Smooth muscle cell (in vitro differentiated cells): ENCODE measurements around the gene TBC1D10A. TPM values are rescaled to one million over a fixed set of nuclear protein-coding genes. Genes with fewer than 3 reads are reported as not detected.

ENCODE experiments used
- DNase-seq: peaks from one replicate; lab custom pipeline; 2025; ENCODE audit not compliant: unreplicated experiment; lab: John Stamatoyannopoulos, UW
- H2AFZ ChIP-seq: fragments of 200-600 bp; sonication (generic); 2 replicates; pipeline ENCODE4 v1.6.0; 2016; ENCODE audit warnings: antibody characterized with exemption, low read depth, mild to moderate bottlenecking
- H3F3A ChIP-seq: fragments of 200-600 bp; sonication (generic); 2 replicates; pipeline ENCODE4 v1.6.0; 2017; ENCODE audit warnings: antibody characterized with exemption, low read depth
- H3K27ac ChIP-seq: fragments of 200-600 bp; sonication (generic); 2 replicates; pipeline ENCODE4 v1.5.1; 2016; ENCODE audit warnings: low read depth, mild to moderate bottlenecking
- H3K27me3 ChIP-seq: fragments of 200-600 bp; sonication (generic); 2 replicates; pipeline ENCODE4 v1.6.1; 2016; ENCODE audit warnings: low read depth, mild to moderate bottlenecking
- H3K36me3 ChIP-seq: fragments of 200-600 bp; sonication (generic); 2 replicates; pipeline ENCODE4 v1.5.1; 2016; ENCODE audit warnings: low read depth
- H3K4me1 ChIP-seq: fragments of 200-600 bp; sonication (generic); 2 replicates; pipeline ENCODE4 v1.5.1; 2016; ENCODE audit warnings: low read depth
- H3K4me2 ChIP-seq: fragments of 200-600 bp; sonication (generic); 2 replicates; pipeline ENCODE4 v1.6.0; 2016; ENCODE audit warnings: mild to moderate bottlenecking
- H3K4me3 ChIP-seq: fragments of 200-600 bp; sonication (generic); 2 replicates; pipeline ENCODE4 v1.5.1; 2016; ENCODE audit warnings: mild to moderate bottlenecking
- H3K79me2 ChIP-seq: fragments of 200-600 bp; sonication (generic); 2 replicates; pipeline ENCODE4 v1.6.0; 2016; ENCODE audit warnings: low read depth, mild to moderate bottlenecking
- H3K9ac ChIP-seq: fragments of 200-600 bp; sonication (generic); 2 replicates; pipeline ENCODE4 v1.6.0; 2016; ENCODE audit warnings: low read depth
- H3K9me3 ChIP-seq: fragments of 200-600 bp; sonication (generic); replicated peaks from 2 replicates; pipeline ENCODE4 v1.5.1; 2016; ENCODE audit warnings: low read depth
- H4K20me1 ChIP-seq: fragments of 200-600 bp; sonication (generic); 2 replicates; pipeline ENCODE4 v1.6.0; 2016; ENCODE audit warnings: low read depth
- CTCF ChIP-seq: fragments of 200-600 bp; sonication (generic); IDR thresholded peaks from 2 replicates; pipeline ENCODE4 v1.5.1; 2017; ENCODE audit warnings: borderline replicate concordance, mild to moderate bottlenecking, antibody characterized with exemption; ENCODE audit not compliant: insufficient read depth, poor library complexity, severe bottlenecking
- WGBS: methylation state at CpG from one replicate; pipeline ENCODE4 v1.1.7; 2016; ENCODE audit warnings: low lambda C conversion rate; 5-methylcytosine and 5-hydroxymethylcytosine counted together
- polyA plus RNA-seq: library from polyadenylated mRNA; unstranded; fragments of >200 nt; fragmentation: Nextera tagmentation; extraction: Ambion mirVana; gene quantifications from 2 replicates; pipeline ENCODE4 v1.2.1, GENCODE V29; 2016
- total RNA-seq: library from RNA; depleted of rRNA; stranded (reverse); fragments of >200 nt; gene quantifications from 2 replicates; pipeline ENCODE4 v1.2.3, GENCODE V29; 2014

TBC1D10A gene
- 16.8 and 23.0 TPM in 2 replicates for total RNA-seq
- 51.1 and 57.6 TPM in 2 replicates for polyA plus RNA-seq

GRCh38 chr22:30326706-30327362, at the start of gene TBC1D10A:
TBC1D10A (minus strand) TSS chr22:30326941; CDS start chr22:30326881, 60 bp downstream.
- Histone ChIP-seq H3K4me3 (peak within 1 kb of the TSS; percentile 82), H3K27ac (peak within 1 kb of the TSS; percentile 89), H3K4me2 (peak within 1 kb of the TSS; percentile 92), H3K79me2 (peaks cover 43% of the 10 kb centered on the region), H3K36me3 (no peaks in the 10 kb centered on the region), H3K4me1 (peaks cover 19% of the 10 kb centered on the region), H3K9ac (peak within 1 kb of the TSS; percentile 92), H3K27me3 (no peaks in the 10 kb centered on the region), H2AFZ (no peak within 1 kb of the TSS), H4K20me1 (peaks cover 41% of the 10 kb centered on the region), H3F3A (peaks cover 17% of the 10 kb centered on the region), H3K9me3 (no peaks in the 10 kb centered on the region)
- no peak for TF ChIP-seq CTCF
- under 1% methylated on average over 26 of the region's 69 CpGs for WGBS
- DNase-seq: peak; percentile 56

GRCh38 chr22:30375312-30375849, 48.6 kb upstream of the TBC1D10A start:
- H3K79me2 ChIP-seq: no peaks in the 10 kb centered on the region
- no peaks in the 10 kb centered on the region for H3K27me3 ChIP-seq
- DNase-seq: no peak
- no peak overlapping the region for H3K27ac ChIP-seq
- H4K20me1 ChIP-seq: peaks cover 4% of the 10 kb centered on the region
- WGBS: 95% methylated on average over 13 of the region's 13 CpGs
- no peak for TF ChIP-seq CTCF
- H3K4me3 ChIP-seq: no peak overlapping the region
- no peak overlapping the region for H3K9ac ChIP-seq
- no peaks in the 10 kb centered on the region for H3K9me3 ChIP-seq
- no peak overlapping the region for H3K4me2 ChIP-seq
- no peaks in the 10 kb centered on the region for H3F3A ChIP-seq
- no peak overlapping the region for H2AFZ ChIP-seq
- no peaks in the 10 kb centered on the region for H3K36me3 ChIP-seq
- no peaks in the 10 kb centered on the region for H3K4me1 ChIP-seq

- Histone ChIP-seq H3F3A (no peaks in the 10 kb centered on the region), H3K36me3 (no peaks in the 10 kb centered on the region), H3K79me2 (no peaks in the 10 kb centered on the region), H4K20me1 (peaks cover 4% of the 10 kb centered on the region), H3K27me3 (no peaks in the 10 kb centered on the region), H3K4me2 (no peak overlapping the region), H3K27ac (no peak overlapping the region), H3K9ac (no peak overlapping the region), H3K9me3 (no peaks in the 10 kb centered on the region), H3K4me1 (no peaks in the 10 kb centered on the region), H2AFZ (no peak overlapping the region), H3K4me3 (no peak overlapping the region)
- no peak for TF ChIP-seq CTCF
- no peak for DNase-seq
- 94% methylated on average over 33 of the region's 33 CpGs for WGBS
Measured at GRCh38 chr22:30373331-30374325, 46.9 kb upstream of the TBC1D10A start.
